ENCODE measurements around the gene TENT4A. TPM values are rescaled to one million over a fixed set of nuclear protein-coding genes. Genes with fewer than 3 reads are reported as not detected.

Gene TENT4A
- total and polyA plus RNA-seq, 4 donors: 14.1 to 29.8 (median 22.8) TPM

GRCh38 chr5:6752782-6753181 lies 39.5 kb downstream of the TENT4A start:
- Histone ChIP-seq H3K4me3 (ENCODE audit: low read depth, low read length) (no peak overlapping the region), H3K27me3 (ENCODE audit: control insufficient read depth, insufficient read depth, low read length) (no peaks in the 10 kb centered on the region), H3K27ac (ENCODE audit: low read depth, low read length) (no peak overlapping the region), H3K9me3 (ENCODE audit: control insufficient read depth, insufficient read depth, low read length) (no peaks in the 10 kb centered on the region), H3K4me1 (ENCODE audit: control insufficient read depth, insufficient read depth, low read length) (no peaks in the 10 kb centered on the region), H3K36me3 (ENCODE audit: control insufficient read depth, insufficient read depth, low read length) (peaks cover 78% of the 10 kb centered on the region)
- DNase-seq (ENCODE audit: low read depth in 4 of 6, low spot score in 6 of 6): no peak
- WGBS (ENCODE audit: insufficient coverage): 97% methylated on average over 9 of the region's 11 CpGs

GRCh38 chr5:6753851-6754250 lies 40.6 kb downstream of the TENT4A start:
- no peak overlapping the region for H3K27ac ChIP-seq (ENCODE audit: low read depth, low read length)
- H3K36me3 ChIP-seq (ENCODE audit: control insufficient read depth, insufficient read depth, low read length): peaks cover 79% of the 10 kb centered on the region
- H3K4me1 ChIP-seq (ENCODE audit: control insufficient read depth, insufficient read depth, low read length): no peaks in the 10 kb centered on the region
- H3K9me3 ChIP-seq (ENCODE audit: control insufficient read depth, insufficient read depth, low read length): no peaks in the 10 kb centered on the region
- no peak overlapping the region for H3K4me3 ChIP-seq (ENCODE audit: low read depth, low read length)
- H3K27me3 ChIP-seq (ENCODE audit: control insufficient read depth, insufficient read depth, low read length): no peaks in the 10 kb centered on the region
- 92% methylated on average over 8 of the region's 11 CpGs for WGBS (ENCODE audit: insufficient coverage)
- DNase-seq (ENCODE audit: low read depth in 4 of 6, low spot score in 6 of 6): peak in 1 of 6 donors; percentile 47

DNA sequence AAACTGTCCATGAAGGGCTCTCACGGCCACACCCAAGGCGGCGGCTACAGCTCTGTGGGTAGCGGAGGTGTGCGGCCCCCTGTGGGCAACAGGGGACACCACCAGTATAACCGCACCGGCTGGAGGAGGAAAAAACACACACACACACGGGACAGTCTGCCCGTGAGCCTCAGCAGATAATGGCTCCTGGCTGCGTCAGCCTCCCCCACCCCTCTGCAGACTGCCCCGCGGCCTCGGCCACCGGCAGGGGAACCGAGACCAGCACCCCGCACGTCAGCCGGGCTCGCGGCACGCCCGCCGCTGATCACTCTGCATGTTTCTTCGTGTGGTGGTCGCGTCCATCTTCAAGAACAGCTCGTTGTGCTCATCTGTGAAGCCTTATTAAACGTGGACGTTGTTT lies 41.5 kb downstream of the TENT4A start:
- DNase-seq (ENCODE audit: low read depth in 4 of 6, low spot score in 6 of 6): no peak
- H3K27ac ChIP-seq (ENCODE audit: low read depth, low read length): no peak overlapping the region
- H3K4me3 ChIP-seq (ENCODE audit: low read depth, low read length): no peak overlapping the region
- no peaks in the 10 kb centered on the region for H3K4me1 ChIP-seq (ENCODE audit: control insufficient read depth, insufficient read depth, low read length)
- WGBS (ENCODE audit: insufficient coverage): 94% methylated on average over 24 of the region's 29 CpGs
- H3K36me3 ChIP-seq (ENCODE audit: control insufficient read depth, insufficient read depth, low read length): peaks cover 82% of the 10 kb centered on the region
- H3K9me3 ChIP-seq (ENCODE audit: control insufficient read depth, insufficient read depth, low read length): no peaks in the 10 kb centered on the region
- H3K27me3 ChIP-seq (ENCODE audit: control insufficient read depth, insufficient read depth, low read length): no peaks in the 10 kb centered on the region

GRCh38 chr5:6755519-6755918 lies 42.3 kb downstream of the TENT4A start:
- H3K27me3 ChIP-seq (ENCODE audit: control insufficient read depth, insufficient read depth, low read length): no peaks in the 10 kb centered on the region
- H3K4me1 ChIP-seq (ENCODE audit: control insufficient read depth, insufficient read depth, low read length): no peaks in the 10 kb centered on the region
- H3K4me3 ChIP-seq (ENCODE audit: low read depth, low read length): no peak overlapping the region
- DNase-seq (ENCODE audit: low read depth in 4 of 6, low spot score in 6 of 6): no peak
- H3K36me3 ChIP-seq (ENCODE audit: control insufficient read depth, insufficient read depth, low read length): peaks cover 76% of the 10 kb centered on the region
- no peaks in the 10 kb centered on the region for H3K9me3 ChIP-seq (ENCODE audit: control insufficient read depth, insufficient read depth, low read length)
- no peak overlapping the region for H3K27ac ChIP-seq (ENCODE audit: low read depth, low read length)
- WGBS (ENCODE audit: insufficient coverage): 95% methylated on average over 10 of the region's 12 CpGs

DNA sequence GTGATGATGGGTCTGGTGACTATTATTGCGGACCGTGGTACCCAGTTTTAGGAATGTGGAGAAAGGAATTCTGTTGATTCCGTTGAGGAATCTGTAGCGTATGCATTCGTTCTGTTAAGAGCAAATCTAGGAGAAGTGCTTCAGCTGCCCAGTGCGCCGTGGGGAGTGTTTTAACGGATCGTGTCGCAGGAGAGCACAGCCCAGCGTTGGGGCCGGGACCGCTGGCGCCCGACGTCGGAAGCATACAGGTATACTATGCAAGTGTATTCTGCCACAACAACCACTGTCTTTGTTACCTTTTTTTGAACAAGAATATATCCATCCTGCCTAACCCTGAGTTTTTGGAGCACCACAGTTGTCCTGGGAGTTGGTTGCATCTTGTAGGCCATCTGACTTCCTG lies 42.7 kb downstream of the TENT4A start:
- H3K36me3 ChIP-seq (ENCODE audit: control insufficient read depth, insufficient read depth, low read length): peaks cover 73% of the 10 kb centered on the region
- no peak overlapping the region for H3K4me3 ChIP-seq (ENCODE audit: low read depth, low read length)
- DNase-seq (ENCODE audit: low read depth in 4 of 6, low spot score in 6 of 6): no peak
- no peaks in the 10 kb centered on the region for H3K9me3 ChIP-seq (ENCODE audit: control insufficient read depth, insufficient read depth, low read length)
- H3K4me1 ChIP-seq (ENCODE audit: control insufficient read depth, insufficient read depth, low read length): no peaks in the 10 kb centered on the region
- H3K27ac ChIP-seq (ENCODE audit: low read depth, low read length): no peak overlapping the region
- 97% methylated on average over 13 of the region's 17 CpGs for WGBS (ENCODE audit: insufficient coverage)
- no peaks in the 10 kb centered on the region for H3K27me3 ChIP-seq (ENCODE audit: control insufficient read depth, insufficient read depth, low read length)

DNA sequence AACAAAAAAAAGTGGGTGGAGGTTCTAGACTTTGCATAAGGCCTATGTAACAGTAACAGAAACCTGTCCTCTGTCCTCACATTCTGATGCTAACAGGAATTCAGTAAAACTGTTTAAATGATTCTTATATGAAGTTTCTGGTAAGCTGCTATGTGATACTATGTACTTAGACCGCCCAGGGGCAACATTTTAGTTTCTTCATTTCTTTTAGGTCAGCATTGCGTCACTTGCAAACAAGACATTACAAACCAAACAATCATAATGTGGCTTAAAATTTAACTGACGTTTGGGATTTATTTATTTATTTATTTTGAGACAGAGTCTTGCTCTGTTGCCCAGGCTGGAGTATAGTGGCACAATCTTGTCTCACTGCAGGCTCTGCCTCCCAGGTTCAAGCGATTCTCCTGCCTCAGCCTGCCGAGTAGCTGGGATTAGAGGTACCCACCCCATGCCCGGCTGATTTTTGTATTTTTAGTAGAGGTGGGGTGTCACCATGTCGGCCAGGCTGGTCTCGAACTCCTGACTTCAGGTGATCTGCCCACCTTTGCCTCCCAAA lies 44.3 kb downstream of the TENT4A start:
- Histone ChIP-seq H3K27me3 (ENCODE audit: control insufficient read depth, insufficient read depth, low read length) (no peaks in the 10 kb centered on the region), H3K4me1 (ENCODE audit: control insufficient read depth, insufficient read depth, low read length) (no peaks in the 10 kb centered on the region), H3K9me3 (ENCODE audit: control insufficient read depth, insufficient read depth, low read length) (no peaks in the 10 kb centered on the region), H3K36me3 (ENCODE audit: control insufficient read depth, insufficient read depth, low read length) (peaks cover 61% of the 10 kb centered on the region), H3K4me3 (ENCODE audit: low read depth, low read length) (no peak overlapping the region), H3K27ac (ENCODE audit: low read depth, low read length) (no peak overlapping the region)
- 97% methylated on average over 5 of the region's 8 CpGs for WGBS (ENCODE audit: insufficient coverage)
- DNase-seq (ENCODE audit: low read depth in 4 of 6, low spot score in 6 of 6): no peak

- H3K4me1 ChIP-seq (ENCODE audit: control insufficient read depth, insufficient read depth, low read length): no peaks in the 10 kb centered on the region
- no peaks in the 10 kb centered on the region for H3K9me3 ChIP-seq (ENCODE audit: control insufficient read depth, insufficient read depth, low read length)
- 93% methylated on average over 6 of the region's 6 CpGs for WGBS (ENCODE audit: insufficient coverage)
- no peak overlapping the region for H3K27ac ChIP-seq (ENCODE audit: low read depth, low read length)
- H3K36me3 ChIP-seq (ENCODE audit: control insufficient read depth, insufficient read depth, low read length): peaks cover 57% of the 10 kb centered on the region
- no peaks in the 10 kb centered on the region for H3K27me3 ChIP-seq (ENCODE audit: control insufficient read depth, insufficient read depth, low read length)
- H3K4me3 ChIP-seq (ENCODE audit: low read depth, low read length): no peak overlapping the region
- no peak for DNase-seq (ENCODE audit: low read depth in 4 of 6, low spot score in 6 of 6)
Observed at GRCh38 chr5:6758236-6758635, 45.0 kb downstream of the TENT4A start.

DNA sequence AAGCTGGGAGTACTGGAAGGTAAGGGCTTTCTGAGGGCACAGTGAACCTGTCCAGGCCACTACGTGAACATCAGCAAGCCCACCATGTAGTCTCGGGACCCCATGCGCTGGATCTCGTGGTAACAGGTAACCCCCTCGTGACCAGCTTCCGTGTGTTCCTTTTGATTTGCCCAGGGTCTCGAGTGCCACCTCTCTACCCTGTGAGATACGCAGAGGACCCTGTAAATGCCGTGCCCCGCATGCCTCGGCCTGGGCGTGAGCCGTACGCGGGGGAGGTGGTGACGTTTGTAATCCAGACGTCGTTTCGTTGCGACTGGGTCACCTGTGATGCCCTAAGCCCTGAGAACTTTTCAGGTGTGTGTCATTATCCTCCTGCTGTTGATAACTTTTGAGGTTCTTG lies 45.5 kb downstream of the TENT4A start:
- no peaks in the 10 kb centered on the region for H3K27me3 ChIP-seq (ENCODE audit: control insufficient read depth, insufficient read depth, low read length)
- no peak for DNase-seq (ENCODE audit: low read depth in 4 of 6, low spot score in 6 of 6)
- 98% methylated on average over 18 of the region's 20 CpGs for WGBS (ENCODE audit: insufficient coverage)

DNA sequence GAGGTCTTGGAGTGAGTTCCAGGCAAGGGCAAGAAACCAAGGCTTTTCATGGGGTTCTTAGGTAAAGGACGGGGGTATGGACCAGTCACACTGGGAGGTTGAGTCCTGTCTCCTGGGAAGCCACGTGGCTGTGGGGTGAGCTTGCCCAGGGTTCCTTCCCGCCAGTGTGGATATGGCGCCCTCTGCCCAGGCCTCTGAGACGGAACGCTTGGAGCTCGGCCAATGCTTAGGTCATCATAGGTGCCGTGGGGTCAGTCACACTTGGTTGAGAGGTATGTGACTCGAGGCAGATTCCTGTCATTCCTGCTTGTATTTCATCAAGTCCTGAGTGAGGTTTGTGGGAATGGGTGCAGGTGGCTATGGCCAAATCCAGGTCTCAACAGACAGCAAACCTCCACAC lies 46.2 kb downstream of the TENT4A start:
- WGBS (ENCODE audit: insufficient coverage): 89% methylated on average over 8 of the region's 9 CpGs
- peaks cover 46% of the 10 kb centered on the region for H3K36me3 ChIP-seq (ENCODE audit: control insufficient read depth, insufficient read depth, low read length)
- no peaks in the 10 kb centered on the region for H3K27me3 ChIP-seq (ENCODE audit: control insufficient read depth, insufficient read depth, low read length)
- H3K27ac ChIP-seq (ENCODE audit: low read depth, low read length): no peak overlapping the region
- DNase-seq (ENCODE audit: low read depth in 4 of 6, low spot score in 6 of 6): no peak
- no peaks in the 10 kb centered on the region for H3K4me1 ChIP-seq (ENCODE audit: control insufficient read depth, insufficient read depth, low read length)
- H3K4me3 ChIP-seq (ENCODE audit: low read depth, low read length): no peak overlapping the region
- no peaks in the 10 kb centered on the region for H3K9me3 ChIP-seq (ENCODE audit: control insufficient read depth, insufficient read depth, low read length)

More for the DNA sequence above, 45.5 kb downstream of the TENT4A start:
- peaks cover 53% of the 10 kb centered on the region for H3K36me3 ChIP-seq (ENCODE audit: control insufficient read depth, insufficient read depth, low read length)
- no peak overlapping the region for H3K4me3 ChIP-seq (ENCODE audit: low read depth, low read length)
- H3K9me3 ChIP-seq (ENCODE audit: control insufficient read depth, insufficient read depth, low read length): no peaks in the 10 kb centered on the region
- no peaks in the 10 kb centered on the region for H3K4me1 ChIP-seq (ENCODE audit: control insufficient read depth, insufficient read depth, low read length)
- no peak overlapping the region for H3K27ac ChIP-seq (ENCODE audit: low read depth, low read length)

- no peaks in the 10 kb centered on the region for H3K9me3 ChIP-seq (ENCODE audit: control insufficient read depth, insufficient read depth, low read length)
- no peaks in the 10 kb centered on the region for H3K27me3 ChIP-seq (ENCODE audit: control insufficient read depth, insufficient read depth, low read length)
- H3K4me1 ChIP-seq (ENCODE audit: control insufficient read depth, insufficient read depth, low read length): no peaks in the 10 kb centered on the region
- 92% methylated on average over 4 of the region's 5 CpGs for WGBS (ENCODE audit: insufficient coverage)
- peaks cover 40% of the 10 kb centered on the region for H3K36me3 ChIP-seq (ENCODE audit: control insufficient read depth, insufficient read depth, low read length)
- no peak overlapping the region for H3K27ac ChIP-seq (ENCODE audit: low read depth, low read length)
- H3K4me3 ChIP-seq (ENCODE audit: low read depth, low read length): no peak overlapping the region
- DNase-seq (ENCODE audit: low read depth in 4 of 6, low spot score in 6 of 6): no peak
Observed at GRCh38 chr5:6759983-6760382, 46.8 kb downstream of the TENT4A start.
